Naive thymus-derived CD4-positive, alpha-beta T cell (primary cell): ENCODE results near the gene ARHGAP10. TPM values are rescaled to one million over a fixed set of nuclear protein-coding genes. Genes with fewer than 3 reads are reported as not detected.

Source experiments
- ATAC-seq: fragments of 150-1000 bp; cut with Tn5 transposase; 2 replicates; pipeline ENCODE4 v1.10.0; 2021; ENCODE audit warnings: mild to moderate bottlenecking, moderate library complexity
- CTCF ChIA-PET: fragments of 350-600 bp; sonication (Branson Sonifier 250); formaldehyde crosslinking; loops from one replicate; lab custom pipeline; 2021; ENCODE audit warnings: antibody characterized with exemption; lab: Charles Lee
- POLR2A ChIA-PET: fragments of 350-600 bp; sonication (Branson Sonifier 250); formaldehyde crosslinking; loops from one replicate; lab custom pipeline; 2021; ENCODE audit warnings: antibody characterized with exemption, inconsistent platforms; lab: Charles Lee
- DNase-seq, 9 donors: peaks; one replicate each; pipeline versions ENCODE4 v3.0.0 to v3.0.0-alpha.2; 2020 to 2022; ENCODE audit warnings: mixed read lengths in 1 of 9
- H3K27ac ChIP-seq: one replicate; pipeline ENCODE4 v1.7.0; 2013; ENCODE audit warnings: mild to moderate bottlenecking, low read depth, low read length, moderate library complexity
- H3K27me3 ChIP-seq, 2 donors: one replicate each; pipeline ENCODE4 v1.7.0; 2013; ENCODE audit warnings: low read length in 2 of 2, mild to moderate bottlenecking in 2 of 2, moderate library complexity in 2 of 2; ENCODE audit not compliant: control insufficient read depth in 2 of 2, insufficient read depth in 2 of 2
- H3K36me3 ChIP-seq, 3 experiments: 1 replicate in 2 of 3; 2 replicates in 1 of 3; pipeline ENCODE4 v1.7.0; 2013; ENCODE audit warnings: low read length in 3 of 3, mild to moderate bottlenecking in 3 of 3, moderate library complexity in 1 of 3; ENCODE audit not compliant: insufficient read depth in 3 of 3, control insufficient read depth in 2 of 3
- H3K4me1 ChIP-seq, 2 donors: one replicate each; pipeline ENCODE4 v1.7.0; 2013; ENCODE audit warnings: low read length in 2 of 2, mild to moderate bottlenecking in 2 of 2, moderate library complexity in 1 of 2; ENCODE audit not compliant: control insufficient read depth in 2 of 2, insufficient read depth in 2 of 2
- H3K4me3 ChIP-seq: 2 replicates; pipeline ENCODE4 v1.7.0; 2013; ENCODE audit warnings: mild to moderate bottlenecking, low read length
- H3K9me3 ChIP-seq, 3 experiments: 1 replicate in 2 of 3; 2 replicates in 1 of 3; pipeline ENCODE4 v1.7.0; 2013; ENCODE audit warnings: low read length in 3 of 3; ENCODE audit not compliant: control insufficient read depth in 2 of 3
- H3K27ac Mint-ChIP-seq, 9 donors: one replicate each; pipeline ENCODE4 v1.8.0; 2020 to 2022; ENCODE audit warnings: mixed read lengths in 9 of 9, mild to moderate bottlenecking in 8 of 9, moderate library complexity in 5 of 9, inconsistent platforms in 2 of 9
- H3K27me3 Mint-ChIP-seq, 5 donors: one replicate each; pipeline ENCODE4 v1.8.0; 2021 to 2022; ENCODE audit warnings: mixed read lengths in 5 of 5, mild to moderate bottlenecking in 1 of 5
- H3K36me3 Mint-ChIP-seq, 5 donors: one replicate each; pipeline ENCODE4 v1.8.0; 2020 to 2022; ENCODE audit warnings: mixed read lengths in 5 of 5, mild to moderate bottlenecking in 3 of 5, inconsistent platforms in 1 of 5
- H3K4me1 Mint-ChIP-seq, 7 donors: one replicate each; pipeline ENCODE4 v1.8.0; 2020 to 2022; ENCODE audit warnings: mixed read lengths in 7 of 7, mild to moderate bottlenecking in 3 of 7, inconsistent platforms in 1 of 7
- H3K4me3 Mint-ChIP-seq, 10 donors: one replicate each; pipeline ENCODE4 v1.8.0; 2020 to 2022; ENCODE audit warnings: mild to moderate bottlenecking in 10 of 10, mixed read lengths in 10 of 10, moderate library complexity in 6 of 10, inconsistent platforms in 2 of 10
- H3K9me3 Mint-ChIP-seq, 11 donors: one replicate each; pipeline ENCODE4 v1.8.0; 2020 to 2022; ENCODE audit warnings: mixed read lengths in 11 of 11, mild to moderate bottlenecking in 4 of 11, inconsistent platforms in 1 of 11, moderate library complexity in 1 of 11
- intact Hi-C, 2 donors: fragments of 100-400 bp; cut with micrococcal nuclease; formaldehyde crosslinking; loops; one replicate each; pipeline ENCODE4 v1.15.1; 2023
- polyA plus RNA-seq, 2 donors: library from polyadenylated mRNA; unstranded; fragments of 300-500 nt; fragmentation: Illumina TruSeq; gene quantifications; one replicate each; pipeline ENCODE4 v1.2.3, GENCODE V29; 2021
- total RNA-seq, 6 experiments: library from RNA in 5 of 6; stranded (reverse) in 5 of 6; gene quantifications; 1 replicate in 5 of 6; 2 replicates in 1 of 6; pipeline ENCODE4 v1.2.3 and lab custom pipeline; 2021 to 2026

Gene ARHGAP10
- total and polyA plus RNA-seq, 7 experiments from 2014 or later, result 1.9 to 8.5 (median 3.0) TPM

- Mint-ChIP-seq H3K27me3 (peaks cover 0 to 15% (median 0%) of the 10 kb centered on the region in 5 donors), H3K27ac (no peak overlapping the region), H3K4me3 (no peak overlapping the region), H3K36me3 (peaks cover 0 to 13% (median 6%) of the 10 kb centered on the region in 5 donors), H3K9me3 (no peaks in the 10 kb centered on the region), H3K4me1 (no peaks in the 10 kb centered on the region)
- Histone ChIP-seq H3K9me3 (no peaks in the 10 kb centered on the region), H3K36me3 (no peaks in the 10 kb centered on the region), H3K4me1 (peaks cover 0 to 3% of the 10 kb centered on the region in 2 donors), H3K4me3 (no peak overlapping the region), H3K27ac (no peak overlapping the region), H3K27me3 (no peaks in the 10 kb centered on the region)
- DNase-seq, result no peak
- ChIA-PET POLR2A (no interaction called here), CTCF (interaction anchor here (2.6 kb wide), 1 partner anchor 22 kb away, joined by 16 read pairs; no protein-coding TSS in a partner anchor)
- ATAC-seq, result no peak
- intact Hi-C loops, result no loop called here
These were observed 112.9 kb downstream of the ARHGAP10 start for GRCh38 chr4:147844781-147845180.

- POLR2A ChIA-PET, result no interaction called here
- Mint-ChIP-seq H3K4me3 (no peak overlapping the region), H3K9me3 (peaks cover 0 to 3% (median 0%) of the 10 kb centered on the region in 11 donors), H3K36me3 (peaks cover 0 to 20% (median 11%) of the 10 kb centered on the region in 5 donors), H3K27ac (no peak overlapping the region), H3K4me1 (no peaks in the 10 kb centered on the region), H3K27me3 (peaks cover 0 to 11% (median 0%) of the 10 kb centered on the region in 5 donors)
- CTCF ChIA-PET, result interaction anchor here (2.6 kb wide), 1 partner anchor 20 kb away, joined by 16 read pairs; no protein-coding TSS in a partner anchor
- no peak for DNase-seq
- intact Hi-C loops, result loop anchor here in 1 of 2 donors (1.0 to 2.0 kb wide), 2 partner anchors 20 to 46 kb away; no protein-coding TSS in a partner anchor
- H3K9me3 ChIP-seq, result no peaks in the 10 kb centered on the region
- H3K4me1 ChIP-seq, result peaks cover 0 to 3% of the 10 kb centered on the region in 2 donors
- ATAC-seq, result peak; percentile 60
- no peak overlapping the region for H3K4me3 ChIP-seq
- H3K36me3 ChIP-seq, result no peaks in the 10 kb centered on the region
- no peak overlapping the region for H3K27ac ChIP-seq
- no peaks in the 10 kb centered on the region for H3K27me3 ChIP-seq
These were observed 114.6 kb downstream of the ARHGAP10 start for GRCh38 chr4:147846318-147847155.

- Histone ChIP-seq H3K4me3 (no peak overlapping the region), H3K9me3 (no peaks in the 10 kb centered on the region), H3K27ac (no peak overlapping the region), H3K27me3 (no peaks in the 10 kb centered on the region), H3K36me3 (no peaks in the 10 kb centered on the region), H3K4me1 (peaks cover 0 to 3% of the 10 kb centered on the region in 2 donors)
- intact Hi-C loops, result loop anchor here in 1 of 2 donors (2.0 kb wide), 1 partner anchor 19 kb away; no protein-coding TSS in a partner anchor
- Mint-ChIP-seq H3K27ac (no peak overlapping the region), H3K4me3 (no peak overlapping the region), H3K4me1 (no peaks in the 10 kb centered on the region), H3K36me3 (peaks cover 0 to 20% (median 11%) of the 10 kb centered on the region in 5 donors), H3K9me3 (peaks cover 0 to 3% (median 0%) of the 10 kb centered on the region in 11 donors), H3K27me3 (peaks cover 0 to 11% (median 0%) of the 10 kb centered on the region in 5 donors)
- ChIA-PET CTCF (no interaction called here), POLR2A (no interaction called here)
- ATAC-seq, result no peak
- DNase-seq, result no peak
These were observed 116.1 kb downstream of the ARHGAP10 start for GRCh38 chr4:147847751-147848590.

- H3K4me1 Mint-ChIP-seq, result no peaks in the 10 kb centered on the region
- peaks cover 0 to 3% (median 0%) of the 10 kb centered on the region in 11 donors for H3K9me3 Mint-ChIP-seq
- ChIA-PET CTCF (interaction anchor here (2.1 kb wide), 1 partner anchor 17 kb away, joined by 9 read pairs; no protein-coding TSS in a partner anchor), POLR2A (no interaction called here)
- H3K9me3 ChIP-seq, result no peaks in the 10 kb centered on the region
- H3K27me3 Mint-ChIP-seq, result peaks cover 0 to 9% (median 0%) of the 10 kb centered on the region in 5 donors
- no peaks in the 10 kb centered on the region for H3K27me3 ChIP-seq
- no peak overlapping the region for H3K27ac Mint-ChIP-seq
- no peak overlapping the region for H3K27ac ChIP-seq
- intact Hi-C loops, result no loop called here
- H3K4me1 ChIP-seq, result peaks cover 0 to 3% of the 10 kb centered on the region in 2 donors
- peaks cover 0 to 20% (median 11%) of the 10 kb centered on the region in 5 donors for H3K36me3 Mint-ChIP-seq
- no peaks in the 10 kb centered on the region for H3K36me3 ChIP-seq
- no peak overlapping the region for H3K4me3 Mint-ChIP-seq
- H3K4me3 ChIP-seq, result no peak overlapping the region
- ATAC-seq, result no peak
- DNase-seq, result no peak
These were observed 116.7 kb downstream of the ARHGAP10 start for GRCh38 chr4:147848634-147849033.

GRCh38 chr4:147851135-147851534 lies 119.2 kb downstream of the ARHGAP10 start:
- Histone ChIP-seq H3K9me3 (no peaks in the 10 kb centered on the region), H3K4me1 (peaks cover 0 to 3% of the 10 kb centered on the region in 2 donors), H3K36me3 (no peaks in the 10 kb centered on the region), H3K4me3 (no peak overlapping the region), H3K27ac (no peak overlapping the region), H3K27me3 (no peaks in the 10 kb centered on the region)
- intact Hi-C loops, result no loop called here
- Mint-ChIP-seq H3K27ac (no peak overlapping the region), H3K4me3 (no peak overlapping the region), H3K27me3 (peaks cover 0 to 12% (median 0%) of the 10 kb centered on the region in 5 donors), H3K9me3 (peaks cover 0 to 3% (median 0%) of the 10 kb centered on the region in 11 donors), H3K36me3 (peaks cover 0 to 20% (median 11%) of the 10 kb centered on the region in 5 donors), H3K4me1 (no peaks in the 10 kb centered on the region)
- DNase-seq, result no peak
- POLR2A ChIA-PET, result no interaction called here
- no peak for ATAC-seq
- CTCF ChIA-PET, result no interaction called here

GRCh38 chr4:147853706-147854105 lies 121.8 kb downstream of the ARHGAP10 start:
- DNase-seq (no peak), ATAC-seq (no peak)
- intact Hi-C loops, result no loop called here
- H3K9me3 Mint-ChIP-seq, result peaks cover 0 to 3% (median 0%) of the 10 kb centered on the region in 11 donors
- POLR2A ChIA-PET, result no interaction called here
- H3K27me3 Mint-ChIP-seq, result peaks cover 0 to 4% (median 0%) of the 10 kb centered on the region in 5 donors
- no peaks in the 10 kb centered on the region for H3K4me1 Mint-ChIP-seq
- Histone ChIP-seq H3K27me3 (no peaks in the 10 kb centered on the region), H3K36me3 (no peaks in the 10 kb centered on the region), H3K4me3 (no peak overlapping the region), H3K9me3 (no peaks in the 10 kb centered on the region), H3K27ac (no peak overlapping the region), H3K4me1 (no peaks in the 10 kb centered on the region)
- CTCF ChIA-PET, result interaction anchor here (1.5 kb wide), 1 partner anchor 11 kb away, joined by 4 read pairs; no protein-coding TSS in a partner anchor
- peaks cover 0 to 16% (median 5%) of the 10 kb centered on the region in 5 donors for H3K36me3 Mint-ChIP-seq
- no peak overlapping the region for H3K4me3 Mint-ChIP-seq
- no peak overlapping the region for H3K27ac Mint-ChIP-seq
